ENCODE measurements around the gene MAPK12.

MAPK12 gene

GRCh38 chr22:50226063-50226874 lies 35.2 kb downstream of the MAPK12 start:
- H3K27ac ChIP-seq, result no peak overlapping the region
- TF ChIP-seq, protein P1, sequence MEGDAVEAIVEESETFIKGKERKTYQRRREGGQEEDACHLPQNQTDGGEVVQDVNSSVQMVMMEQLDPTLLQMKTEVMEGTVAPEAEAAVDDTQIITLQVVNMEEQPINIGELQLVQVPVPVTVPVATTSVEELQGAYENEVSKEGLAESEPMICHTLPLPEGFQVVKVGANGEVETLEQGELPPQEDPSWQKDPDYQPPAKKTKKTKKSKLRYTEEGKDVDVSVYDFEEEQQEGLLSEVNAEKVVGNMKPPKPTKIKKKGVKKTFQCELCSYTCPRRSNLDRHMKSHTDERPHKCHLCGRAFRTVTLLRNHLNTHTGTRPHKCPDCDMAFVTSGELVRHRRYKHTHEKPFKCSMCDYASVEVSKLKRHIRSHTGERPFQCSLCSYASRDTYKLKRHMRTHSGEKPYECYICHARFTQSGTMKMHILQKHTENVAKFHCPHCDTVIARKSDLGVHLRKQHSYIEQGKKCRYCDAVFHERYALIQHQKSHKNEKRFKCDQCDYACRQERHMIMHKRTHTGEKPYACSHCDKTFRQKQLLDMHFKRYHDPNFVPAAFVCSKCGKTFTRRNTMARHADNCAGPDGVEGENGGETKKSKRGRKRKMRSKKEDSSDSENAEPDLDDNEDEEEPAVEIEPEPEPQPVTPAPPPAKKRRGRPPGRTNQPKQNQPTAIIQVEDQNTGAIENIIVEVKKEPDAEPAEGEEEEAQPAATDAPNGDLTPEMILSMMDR (conservative IDR thresholded peaks at IDR 0.05), result no peak

- no peak overlapping the region for H3K27ac ChIP-seq
- TF ChIP-seq, protein P1 (conservative IDR thresholded peaks at IDR 0.05), result no peak
Measured at GRCh38 chr22:50225200-50225969, 36.1 kb downstream of the MAPK12 start.

- H3K27ac ChIP-seq, result no peak overlapping the region
- TF ChIP-seq, protein P1 (conservative IDR thresholded peaks at IDR 0.05), result no peak
Measured at GRCh38 chr22:50224071-50224470, 37.4 kb downstream of the MAPK12 start.

DNA sequence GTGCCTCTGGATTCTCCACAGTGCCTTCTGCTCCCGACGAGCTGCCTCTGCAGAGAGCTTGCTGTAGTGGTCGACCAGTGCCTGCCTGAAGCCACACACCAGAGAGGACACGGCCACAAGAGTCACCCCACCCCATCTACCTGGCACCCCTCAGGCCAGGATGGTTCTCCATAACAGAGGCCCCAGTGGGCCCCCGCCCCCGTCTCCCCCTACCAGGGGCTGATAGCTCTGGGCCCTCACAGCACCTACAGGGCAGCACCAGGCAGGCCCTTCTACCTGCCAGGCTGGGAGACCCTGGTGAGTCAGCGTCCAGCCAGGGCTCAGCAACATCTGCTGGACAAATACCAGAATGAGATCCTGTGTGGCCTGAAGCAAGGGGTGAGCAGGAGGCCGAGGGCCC lies 39.0 kb downstream of the MAPK12 start:
- no peak overlapping the region for H3K27ac ChIP-seq
- TF ChIP-seq, protein P1 (conservative IDR thresholded peaks at IDR 0.05), result no peak

GRCh38 chr22:50221410-50222300 lies 39.8 kb downstream of the MAPK12 start:
- TF ChIP-seq, protein P1 (conservative IDR thresholded peaks at IDR 0.05), result no peak
- no peak overlapping the region for H3K27ac ChIP-seq

GRCh38 chr22:50220603-50221409 lies 40.7 kb downstream of the MAPK12 start:
- no peak overlapping the region for H3K27ac ChIP-seq
- TF ChIP-seq, protein P1 (conservative IDR thresholded peaks at IDR 0.05), result no peak
